ENCODE data around the gene SLC2A1.

The SLC2A1 gene

GRCh38 chr1:42958488-42959319 lies at the start of gene SLC2A1:
SLC2A1 (minus strand) TSS chr1:42958868; CDS start chr1:42958651, 217 bp downstream.
- peak; percentile 96 for DNase-seq (ENCODE audit: low read depth, low spot score)

GRCh38 chr1:43007377-43008114 lies 48.9 kb upstream of the SLC2A1 start:
- DNase-seq (ENCODE audit: low read depth, low spot score): no peak

GRCh38 chr1:43005460-43006361 lies 47.0 kb upstream of the SLC2A1 start:
- no peak for DNase-seq (ENCODE audit: low read depth, low spot score)

GRCh38 chr1:43004587-43005459 lies 46.2 kb upstream of the SLC2A1 start:
- DNase-seq (ENCODE audit: low read depth, low spot score): no peak

GRCh38 chr1:43002766-43003165 lies 44.1 kb upstream of the SLC2A1 start:
- no peak for DNase-seq (ENCODE audit: low read depth, low spot score)

GRCh38 chr1:43002116-43002515 lies 43.4 kb upstream of the SLC2A1 start:
- DNase-seq (ENCODE audit: low read depth, low spot score): no peak

GRCh38 chr1:43001434-43001833 lies 42.8 kb upstream of the SLC2A1 start:
- no peak for DNase-seq (ENCODE audit: low read depth, low spot score)

- DNase-seq (ENCODE audit: low read depth, low spot score): no peak
Measured at GRCh38 chr1:43000271-43000670, 41.6 kb upstream of the SLC2A1 start.

GRCh38 chr1:42999308-42999707 lies 40.6 kb upstream of the SLC2A1 start:
- DNase-seq (ENCODE audit: low read depth, low spot score): no peak

GRCh38 chr1:42998386-42998785 lies 39.7 kb upstream of the SLC2A1 start:
- no peak for DNase-seq (ENCODE audit: low read depth, low spot score)

GRCh38 chr1:42996384-42996970 lies 37.8 kb upstream of the SLC2A1 start:
- DNase-seq (ENCODE audit: low read depth, low spot score): no peak

- DNase-seq (ENCODE audit: low read depth, low spot score): no peak
Measured at GRCh38 chr1:42993502-42994136, 35.0 kb upstream of the SLC2A1 start.

GRCh38 chr1:42992054-42992571 lies 33.4 kb upstream of the SLC2A1 start:
- DNase-seq (ENCODE audit: low read depth, low spot score): no peak

- no peak for DNase-seq (ENCODE audit: low read depth, low spot score)
Measured at GRCh38 chr1:42990757-42991346, 32.2 kb upstream of the SLC2A1 start.

GRCh38 chr1:42983693-42984092 lies 25.0 kb upstream of the SLC2A1 start:
- DNase-seq (ENCODE audit: low read depth, low spot score): no peak

GRCh38 chr1:42983253-42983652 lies 24.6 kb upstream of the SLC2A1 start:
- no peak for DNase-seq (ENCODE audit: low read depth, low spot score)

- DNase-seq (ENCODE audit: low read depth, low spot score): no peak
Measured at GRCh38 chr1:42982641-42983040, 24.0 kb upstream of the SLC2A1 start.

GRCh38 chr1:42981871-42982270 lies 23.2 kb upstream of the SLC2A1 start:
- no peak for DNase-seq (ENCODE audit: low read depth, low spot score)

- no peak for DNase-seq (ENCODE audit: low read depth, low spot score)
Measured at GRCh38 chr1:42981255-42981805, 22.7 kb upstream of the SLC2A1 start.

All from activated naive CD8-positive, alpha-beta T cell treated with anti-CD3 and anti-CD28 coated beads, Interleukin-2, amount 50 U/mL, for 16 hours (primary cell).